GM06990 (cell line): ENCODE data around the gene NT5C3A.

ENCODE experiments used
- DNase-seq: peaks from one replicate; pipeline ENCODE4 v3.0.0-alpha.2; 2011; ENCODE audit not compliant: insufficient read length; ENCODE audit errors: extremely low read depth
- H3K27me3 ChIP-seq: replicated peaks from 2 replicates; pipeline ENCODE4 v1.6.0; 2011; ENCODE audit warnings: low read length; ENCODE audit not compliant: control insufficient read depth, insufficient read depth
- H3K36me3 ChIP-seq: 2 replicates; pipeline ENCODE4 v1.5.1; 2011; ENCODE audit warnings: low read length; ENCODE audit not compliant: control insufficient read depth, insufficient read depth
- H3K4me3 ChIP-seq: replicated peaks from 2 replicates; pipeline ENCODE4 v1.5.1; 2011; ENCODE audit warnings: low read depth, mild to moderate bottlenecking, control low read depth, low read length
- TF ChIP-seq, protein P1 (sequence below): IDR thresholded peaks from 2 replicates; pipeline ENCODE4 v1.5.1; 2011; ENCODE audit warnings: low read length, control low read depth, mild to moderate bottlenecking, inconsistent platforms; ENCODE audit not compliant: insufficient read depth, poor library complexity, severe bottlenecking

The NT5C3A gene

DNA sequence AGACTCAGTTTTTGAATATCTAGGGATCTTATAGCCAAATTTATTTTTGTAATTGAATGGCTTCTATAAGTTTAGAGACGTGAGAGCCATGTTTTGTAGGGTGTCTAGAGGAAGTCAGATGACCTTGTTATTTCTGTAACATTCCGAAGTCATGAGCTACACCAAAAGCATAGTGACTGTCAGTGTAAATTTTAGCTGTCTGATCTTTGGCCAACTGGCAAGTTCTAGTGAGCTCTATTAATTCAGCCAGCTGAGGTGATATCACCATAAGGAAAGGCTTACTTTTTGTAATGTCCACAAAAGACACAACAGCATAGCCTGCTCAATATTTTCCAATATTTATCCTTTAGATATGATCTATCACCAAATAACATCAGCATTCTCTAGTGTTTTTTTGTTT is 9.9 kb upstream of the NT5C3A start:
- DNase-seq = no peak
- no peak overlapping the region for H3K4me3 ChIP-seq
- no peaks in the 10 kb centered on the region for H3K36me3 ChIP-seq
- H3K27me3 ChIP-seq = no peaks in the 10 kb centered on the region
- TF ChIP-seq, protein P1, sequence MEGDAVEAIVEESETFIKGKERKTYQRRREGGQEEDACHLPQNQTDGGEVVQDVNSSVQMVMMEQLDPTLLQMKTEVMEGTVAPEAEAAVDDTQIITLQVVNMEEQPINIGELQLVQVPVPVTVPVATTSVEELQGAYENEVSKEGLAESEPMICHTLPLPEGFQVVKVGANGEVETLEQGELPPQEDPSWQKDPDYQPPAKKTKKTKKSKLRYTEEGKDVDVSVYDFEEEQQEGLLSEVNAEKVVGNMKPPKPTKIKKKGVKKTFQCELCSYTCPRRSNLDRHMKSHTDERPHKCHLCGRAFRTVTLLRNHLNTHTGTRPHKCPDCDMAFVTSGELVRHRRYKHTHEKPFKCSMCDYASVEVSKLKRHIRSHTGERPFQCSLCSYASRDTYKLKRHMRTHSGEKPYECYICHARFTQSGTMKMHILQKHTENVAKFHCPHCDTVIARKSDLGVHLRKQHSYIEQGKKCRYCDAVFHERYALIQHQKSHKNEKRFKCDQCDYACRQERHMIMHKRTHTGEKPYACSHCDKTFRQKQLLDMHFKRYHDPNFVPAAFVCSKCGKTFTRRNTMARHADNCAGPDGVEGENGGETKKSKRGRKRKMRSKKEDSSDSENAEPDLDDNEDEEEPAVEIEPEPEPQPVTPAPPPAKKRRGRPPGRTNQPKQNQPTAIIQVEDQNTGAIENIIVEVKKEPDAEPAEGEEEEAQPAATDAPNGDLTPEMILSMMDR = no peak

DNA sequence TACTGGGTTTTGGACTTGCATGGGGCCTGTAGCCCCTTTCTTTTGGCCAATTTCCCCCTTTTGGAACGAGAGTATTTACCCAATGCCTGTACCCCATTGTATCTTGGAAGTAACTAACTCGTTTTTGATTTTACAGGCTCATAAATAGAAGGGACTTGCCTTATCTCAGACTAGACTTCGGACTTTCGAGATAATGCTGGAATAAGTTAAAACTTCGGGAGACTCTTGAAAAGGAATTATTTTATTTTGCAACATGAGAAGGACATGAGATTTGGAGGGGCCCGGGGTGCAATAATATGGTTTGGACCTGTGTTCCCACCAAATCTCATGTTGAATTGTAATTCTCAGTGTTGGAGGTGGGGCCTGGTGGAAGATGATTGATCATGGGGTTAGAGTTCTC is 8.3 kb upstream of the NT5C3A start:
- TF ChIP-seq, protein P1 = no peak
- H3K36me3 ChIP-seq = no peaks in the 10 kb centered on the region
- DNase-seq = no peak
- H3K4me3 ChIP-seq = no peak overlapping the region
- H3K27me3 ChIP-seq = no peaks in the 10 kb centered on the region

DNA sequence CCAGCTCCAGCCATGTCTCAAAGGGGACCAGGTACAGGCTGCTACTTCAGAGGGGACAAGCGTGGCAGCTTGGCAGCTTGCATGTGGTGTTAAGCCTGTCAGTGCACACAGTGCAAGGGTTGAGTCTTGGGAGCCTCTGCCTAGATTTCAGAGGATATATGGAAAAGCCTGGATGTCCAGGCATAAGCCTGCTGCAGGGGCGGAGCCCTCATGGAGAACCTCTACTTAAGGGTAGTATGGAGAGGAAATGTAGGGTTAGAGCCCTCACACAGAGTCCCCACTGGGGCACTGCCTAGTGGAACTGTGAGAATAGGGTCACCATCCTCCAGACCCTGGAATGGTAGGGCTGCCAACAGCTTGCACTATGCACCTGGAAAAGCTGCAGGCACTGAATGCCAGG is 7.7 kb upstream of the NT5C3A start:
- Histone ChIP-seq H3K4me3 (no peak overlapping the region), H3K36me3 (no peaks in the 10 kb centered on the region), H3K27me3 (no peaks in the 10 kb centered on the region)
- TF ChIP-seq, protein P1 = no peak
- no peak for DNase-seq

GRCh38 chr7:33067921-33068320 is 5.3 kb upstream of the NT5C3A start:
- H3K4me3 ChIP-seq = no peak overlapping the region
- H3K27me3 ChIP-seq = no peaks in the 10 kb centered on the region
- DNase-seq = no peak
- TF ChIP-seq, protein P1 = no peak
- H3K36me3 ChIP-seq = no peaks in the 10 kb centered on the region

DNA sequence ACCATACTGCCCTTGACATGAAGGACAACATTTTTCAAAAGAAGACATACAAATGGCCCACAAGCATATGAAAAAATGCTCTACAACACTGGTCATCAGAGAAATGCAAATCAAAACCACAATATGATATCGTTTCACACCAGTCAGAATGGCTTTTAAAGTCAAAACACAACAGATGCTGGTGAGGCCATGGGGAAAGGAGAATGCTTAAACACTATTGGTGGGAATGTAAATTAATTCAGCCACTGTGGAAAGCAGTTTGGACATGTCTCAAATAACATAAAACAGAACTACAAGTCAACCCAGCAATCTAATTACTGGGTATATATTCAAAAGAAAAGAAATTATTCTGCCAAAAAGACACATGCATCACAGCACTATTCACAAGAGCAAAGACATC is 4.2 kb upstream of the NT5C3A start:
- Histone ChIP-seq H3K27me3 (no peaks in the 10 kb centered on the region), H3K36me3 (no peaks in the 10 kb centered on the region), H3K4me3 (no peak overlapping the region)
- TF ChIP-seq, protein P1 = no peak
- no peak for DNase-seq

GRCh38 chr7:33065981-33066380 is 3.4 kb upstream of the NT5C3A start:
- no peak for DNase-seq
- TF ChIP-seq, protein P1 = no peak
- H3K4me3 ChIP-seq = no peak overlapping the region
- no peaks in the 10 kb centered on the region for H3K27me3 ChIP-seq
- H3K36me3 ChIP-seq = no peaks in the 10 kb centered on the region
